Hematopoietic multipotent progenitor cell treated with erythropoietin and hydrocortisone succinate and interleukin-3 and kit ligand, for 6 days (in vitro differentiated cells): Measurements from ENCODE around the gene TRIM15.
A peak's percentile ranks its signal among the peaks of the same experiment; 100 is the strongest.

Source experiments
- DNase-seq: peaks from one replicate; pipeline ENCODE4 v3.0.0-alpha.2; 2015

TRIM15 gene

DNA sequence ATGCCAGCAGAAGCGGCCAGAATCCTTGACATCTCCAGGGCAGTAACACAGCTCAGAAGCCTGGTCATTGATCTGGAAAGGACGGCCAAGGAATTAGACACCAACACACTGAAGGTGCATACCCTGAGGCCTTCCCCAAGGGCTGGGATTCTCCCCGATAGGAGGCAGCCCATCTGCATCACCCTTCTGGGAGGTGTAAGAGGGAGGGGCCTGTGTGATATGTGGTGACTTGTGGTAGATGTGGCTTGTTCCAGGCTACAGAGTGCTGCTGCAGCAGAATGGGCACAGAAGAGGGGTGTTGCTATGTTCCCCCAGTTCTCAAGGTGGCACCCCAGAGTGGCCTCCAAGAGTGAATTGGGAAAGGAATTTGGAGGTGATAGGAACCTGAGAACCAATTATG lies 16.2 kb upstream of the TRIM15 start:
- no peak for DNase-seq

DNA sequence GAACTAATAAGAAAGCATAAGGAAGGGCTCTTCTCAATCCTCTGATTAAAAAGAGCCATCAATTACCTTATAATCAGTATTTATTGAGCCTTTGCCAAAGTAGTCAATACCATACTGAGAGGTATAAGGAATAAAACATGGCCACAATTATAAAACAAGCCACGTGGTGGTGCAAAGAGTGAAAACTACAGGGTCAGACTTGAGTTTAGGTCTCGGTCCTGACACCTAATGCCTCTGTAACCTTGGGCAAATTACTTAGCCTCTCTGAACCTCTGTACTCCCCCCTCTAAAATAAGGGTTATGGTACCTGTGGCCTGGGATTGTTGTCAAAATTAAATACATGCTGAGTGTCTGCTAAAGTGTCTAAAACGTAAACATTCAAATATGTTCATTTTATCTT lies 14.1 kb upstream of the TRIM15 start:
- DNase-seq, result no peak

DNA sequence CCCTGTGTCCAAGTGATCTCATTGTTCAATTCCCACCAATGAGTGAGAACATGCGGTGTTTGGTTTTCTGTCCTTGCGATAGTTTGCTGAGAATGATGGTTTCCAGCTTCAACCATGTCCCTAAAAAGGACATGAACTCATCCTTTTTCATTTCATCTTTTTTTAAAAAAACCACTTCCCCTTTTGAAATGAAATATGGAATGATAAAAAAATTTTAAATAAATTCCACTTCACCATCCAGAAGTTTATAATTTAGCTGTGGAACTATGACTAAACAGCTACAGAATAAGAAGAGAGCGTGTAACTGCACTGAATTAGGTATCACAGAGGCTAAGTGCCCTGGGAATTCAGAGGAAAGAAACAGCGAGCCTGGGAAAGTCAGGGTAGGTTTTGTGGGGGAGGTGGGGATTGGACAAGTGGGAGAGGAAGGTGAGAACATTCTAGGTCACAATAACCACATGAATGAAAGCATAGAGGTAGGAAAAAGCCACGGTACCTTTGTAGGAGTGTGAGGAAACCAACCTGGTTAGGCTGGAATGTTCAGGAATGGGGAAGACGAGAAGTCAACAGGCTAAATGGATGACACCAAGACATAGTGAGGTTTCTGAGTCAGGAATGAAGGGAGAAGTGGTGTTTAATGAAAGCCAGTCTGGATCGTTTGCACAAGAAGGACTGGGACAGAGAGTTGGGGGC lies 13.3 kb upstream of the TRIM15 start:
- no peak for DNase-seq

DNA sequence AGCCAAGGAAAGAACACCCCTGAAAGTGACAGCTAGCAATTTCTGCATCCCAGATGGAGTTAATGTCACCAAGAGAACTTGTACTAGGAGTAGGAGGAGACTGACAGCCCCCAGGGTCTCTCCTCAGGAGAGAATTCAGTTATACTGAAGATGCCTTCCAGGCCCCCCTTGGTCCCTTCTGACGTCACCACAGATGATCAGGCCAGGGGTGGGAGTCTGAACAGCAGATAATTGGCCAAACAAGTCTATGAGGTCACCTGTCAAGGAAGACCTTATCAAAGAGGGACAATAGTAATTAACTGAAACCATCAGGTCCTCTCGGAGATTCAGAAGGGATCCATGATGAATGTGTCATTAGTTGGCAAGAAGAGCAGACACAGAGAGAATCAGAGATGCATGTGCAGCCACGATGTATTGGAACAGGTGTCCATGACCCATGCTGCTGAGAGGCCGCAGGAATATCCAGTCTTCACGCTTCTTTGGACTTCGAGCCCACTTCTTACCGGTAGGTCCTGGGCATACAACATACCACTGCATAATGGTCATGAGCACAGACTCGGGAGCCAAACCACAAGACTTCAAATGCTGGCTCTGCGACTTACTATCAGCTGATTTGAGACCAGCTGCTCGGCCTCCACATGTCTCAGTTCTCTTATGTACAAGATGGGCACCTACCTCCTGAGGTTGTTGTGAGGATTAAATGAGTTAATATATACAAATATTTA lies 12.5 kb upstream of the TRIM15 start:
- DNase-seq, result no peak

DNA sequence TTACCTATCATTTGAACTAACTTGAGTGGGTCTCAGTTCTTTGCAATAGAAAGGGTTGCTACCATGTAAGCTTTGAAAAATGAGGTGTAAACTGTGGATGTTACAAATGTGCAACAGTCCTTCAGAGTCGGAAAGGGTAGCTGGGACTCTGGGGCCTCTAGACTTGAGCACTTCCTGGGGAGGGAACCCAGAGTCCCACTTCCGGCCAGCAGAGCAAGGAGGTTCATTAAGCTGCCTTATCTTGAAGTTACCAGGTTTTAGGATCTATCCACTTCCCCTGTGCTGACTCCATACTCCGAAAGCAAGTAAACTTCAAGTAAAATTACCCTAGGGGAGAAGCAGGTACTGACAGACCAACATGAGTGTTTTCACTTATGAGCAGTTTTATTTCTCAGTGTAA lies 11.8 kb upstream of the TRIM15 start:
- peak; percentile 83 for DNase-seq

DNA sequence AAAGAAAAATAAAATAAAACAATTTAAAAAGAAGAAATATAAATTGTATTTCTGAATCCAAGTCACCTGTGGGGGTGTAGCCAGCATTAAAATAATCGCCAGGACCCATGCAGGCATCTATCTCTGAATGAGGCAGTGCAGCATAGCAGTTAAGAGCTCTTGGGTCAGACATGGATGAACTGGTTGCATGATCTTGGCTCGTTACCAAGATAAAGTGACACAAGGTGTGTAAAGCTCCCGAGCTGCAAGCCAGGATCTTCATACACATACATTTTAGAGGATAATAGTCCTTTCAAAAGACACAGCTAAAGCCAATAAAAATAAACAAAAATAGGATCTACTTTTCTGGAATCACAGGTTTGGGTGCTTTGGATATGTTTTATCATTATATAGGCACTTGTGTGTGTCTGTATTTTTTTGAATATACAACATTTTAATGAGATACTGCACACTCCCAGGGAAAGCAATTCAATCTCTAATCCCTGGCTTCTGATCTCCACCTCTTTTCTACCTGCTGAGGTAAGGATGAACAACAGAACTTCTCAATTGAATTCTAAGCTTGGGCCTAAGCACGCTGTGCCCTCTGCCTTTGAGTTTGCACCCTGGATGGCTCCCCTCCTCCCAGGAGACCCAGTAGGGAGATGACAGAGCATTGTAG lies 11.2 kb upstream of the TRIM15 start:
- DNase-seq, result peak; percentile 49

DNA sequence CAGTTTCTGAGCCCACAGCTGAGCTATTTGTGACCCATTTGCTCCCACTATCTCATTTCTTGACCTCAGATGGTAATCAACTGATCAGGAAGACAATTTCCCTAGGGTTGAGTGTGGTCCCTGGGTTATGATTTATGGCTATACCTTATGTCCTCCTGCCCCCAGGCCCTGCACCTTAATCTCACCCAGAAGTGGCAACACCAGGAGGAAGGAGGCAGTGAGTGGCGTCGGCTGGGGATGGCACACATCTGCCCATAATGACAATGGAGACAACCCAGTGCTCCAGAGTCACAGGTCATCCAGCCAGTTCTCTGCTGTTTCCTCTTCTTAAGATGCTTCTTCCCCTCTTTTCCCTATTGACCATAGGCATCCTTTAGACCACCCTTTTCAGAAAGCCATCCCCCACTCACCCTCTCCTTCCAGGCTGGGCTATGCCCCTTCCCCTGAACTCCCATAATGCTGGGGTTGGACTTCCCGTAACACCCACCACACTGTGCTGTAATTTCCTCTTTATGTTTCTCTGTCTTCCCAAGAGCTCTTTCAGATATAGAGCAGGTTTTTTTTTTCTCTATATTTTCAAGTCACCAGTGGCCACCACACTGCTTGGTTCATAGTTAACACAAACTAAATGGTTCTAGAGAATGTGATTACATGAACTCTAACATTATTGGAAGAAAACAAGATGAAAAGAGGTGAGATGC lies 10.3 kb upstream of the TRIM15 start:
- DNase-seq, result no peak

DNA sequence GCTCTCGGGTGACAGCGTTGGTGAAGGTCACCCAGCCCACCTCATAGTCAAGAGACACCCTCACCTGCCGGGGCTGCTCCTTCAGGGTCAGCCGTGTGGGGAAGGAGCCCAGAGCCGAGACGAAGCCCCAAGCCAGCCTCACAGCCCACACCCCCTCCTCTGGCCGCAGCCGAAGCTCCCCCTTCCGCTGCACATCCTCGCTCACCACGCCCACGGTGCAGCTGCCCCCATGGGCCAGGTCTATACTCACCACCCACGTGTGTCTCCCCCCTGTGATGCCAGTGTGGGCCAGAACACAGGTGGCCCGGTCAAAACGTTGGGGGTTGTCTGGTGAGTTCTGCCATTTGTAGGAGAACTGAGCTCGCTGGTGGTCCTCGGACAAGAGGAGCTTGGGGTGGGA lies 9.3 kb upstream of the TRIM15 start:
- no peak for DNase-seq

DNA sequence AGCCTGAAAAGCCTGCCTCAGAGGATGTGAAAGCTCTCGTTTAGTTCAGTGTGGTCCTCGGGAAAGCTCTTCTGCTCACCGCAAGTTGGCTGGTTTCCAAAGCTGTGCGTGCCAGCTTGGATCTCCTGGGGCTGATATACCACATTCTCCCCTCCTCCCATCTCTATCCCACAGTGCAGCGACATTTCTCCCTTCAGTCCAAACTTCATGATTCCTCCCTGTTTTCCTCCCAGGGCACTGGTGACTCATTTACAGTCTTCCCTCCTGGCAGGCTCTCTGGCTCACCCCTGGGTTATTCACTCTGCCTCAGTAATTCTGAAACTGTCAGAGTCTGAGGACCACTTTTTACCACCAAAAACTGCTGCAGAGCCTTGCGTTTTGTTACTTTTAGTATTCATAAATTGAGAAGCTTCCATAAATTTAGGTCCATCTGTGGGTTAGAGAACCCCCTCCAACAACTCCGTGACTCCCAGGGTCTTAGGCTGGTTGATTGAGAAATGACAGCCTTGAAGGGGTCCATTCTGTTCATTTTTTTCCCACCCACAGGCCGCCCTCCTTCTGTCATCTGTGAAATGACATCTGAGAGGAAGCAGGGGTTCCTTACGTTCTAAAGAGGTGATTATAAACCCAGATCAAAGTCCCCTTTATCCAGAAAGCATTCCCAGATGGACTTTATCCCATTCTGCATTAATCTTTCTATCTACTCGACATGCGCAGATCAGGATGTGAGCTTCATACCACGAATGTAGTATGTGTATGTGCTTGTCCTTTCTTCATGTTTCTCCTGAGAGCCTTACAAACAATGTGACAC lies 8.4 kb upstream of the TRIM15 start:
- DNase-seq, result no peak

DNA sequence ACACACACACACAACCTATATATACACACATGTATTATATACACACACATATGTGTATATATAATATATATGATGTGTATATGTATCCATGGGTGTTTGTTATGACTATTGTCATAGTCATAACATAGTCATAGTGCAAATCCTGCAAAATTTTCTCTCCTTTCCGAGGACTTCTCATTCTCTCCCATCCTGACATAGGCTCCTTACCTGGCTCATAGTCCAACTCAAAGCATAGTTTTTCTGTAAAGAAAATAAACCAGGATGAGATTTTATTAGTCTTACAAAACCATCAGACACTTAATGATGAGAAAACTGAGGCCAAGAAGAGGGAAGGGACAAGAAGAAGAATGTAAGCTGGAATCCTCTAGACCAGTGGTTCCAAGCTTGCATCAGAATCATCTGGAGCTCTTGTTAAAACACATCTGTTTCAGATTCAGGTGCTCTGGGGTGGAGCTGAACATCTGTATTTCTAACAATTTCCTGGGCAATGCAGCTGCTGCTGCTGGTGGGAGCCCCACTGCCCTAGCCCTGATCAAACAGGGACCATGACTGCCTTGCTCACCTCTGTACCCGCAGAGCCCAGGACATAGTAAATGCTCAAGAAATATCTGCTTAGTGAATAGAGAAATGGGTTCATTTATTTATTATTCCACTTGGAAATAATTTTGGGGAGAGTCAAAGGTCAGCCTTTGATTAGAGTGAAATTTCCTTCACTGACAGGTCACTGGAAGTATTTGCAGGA lies 7.7 kb upstream of the TRIM15 start:
- no peak for DNase-seq

DNA sequence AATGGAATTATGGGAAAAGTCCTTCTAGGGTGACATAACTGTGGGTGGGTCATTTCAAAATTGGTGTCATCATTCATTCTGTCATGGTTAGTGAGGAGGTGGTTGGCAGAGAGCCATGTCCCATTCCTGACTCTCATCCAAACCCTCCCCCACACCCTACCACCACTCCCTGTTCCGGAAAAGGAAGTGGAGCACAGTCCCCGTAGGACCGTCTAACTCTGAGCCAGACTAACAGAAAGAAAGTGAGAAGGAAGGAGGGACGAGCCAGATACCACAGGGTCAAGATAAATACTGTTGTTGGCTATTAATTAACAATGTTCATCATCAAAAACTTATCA lies 7.1 kb upstream of the TRIM15 start:
- DNase-seq, result peak; percentile 23

DNA sequence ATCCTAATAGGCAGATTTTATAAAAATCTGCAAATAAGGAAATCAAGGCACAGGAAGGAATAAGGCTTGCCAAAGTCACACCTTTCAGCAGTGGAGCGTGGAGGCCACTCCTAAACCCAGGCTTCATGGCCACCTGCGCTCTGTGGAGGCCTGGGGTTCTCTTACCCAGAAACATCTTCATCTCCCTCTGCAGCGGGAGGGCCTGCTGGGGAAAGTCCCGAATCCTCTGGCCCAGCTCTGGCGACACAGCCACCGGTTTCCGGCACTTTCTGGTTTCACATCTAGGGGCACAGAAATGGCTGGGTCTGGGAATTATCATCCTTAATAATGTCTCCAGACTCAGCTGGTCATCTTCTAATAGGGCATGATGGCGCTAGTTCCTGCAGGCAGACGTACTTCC lies 6.6 kb upstream of the TRIM15 start:
- no peak for DNase-seq

DNA sequence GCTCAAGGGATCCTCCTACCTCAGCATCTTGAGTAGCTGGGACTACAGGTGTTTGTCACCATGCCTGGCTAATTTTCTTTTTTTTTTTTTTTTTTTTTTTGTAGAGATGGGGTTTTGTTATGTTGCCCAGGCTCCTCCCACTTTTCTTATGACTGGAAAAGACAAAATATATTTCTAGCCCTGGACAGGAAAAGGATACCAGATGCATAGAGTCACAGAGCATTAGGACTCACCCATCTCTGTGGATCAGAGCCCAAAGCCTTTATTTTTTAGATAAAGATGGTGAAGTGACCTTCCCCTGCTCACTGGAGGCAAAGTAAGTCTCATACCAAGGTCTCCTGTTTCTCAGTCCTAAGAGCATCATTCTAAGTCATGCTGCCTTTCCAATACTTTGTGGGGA lies 5.8 kb upstream of the TRIM15 start:
- DNase-seq, result no peak

DNA sequence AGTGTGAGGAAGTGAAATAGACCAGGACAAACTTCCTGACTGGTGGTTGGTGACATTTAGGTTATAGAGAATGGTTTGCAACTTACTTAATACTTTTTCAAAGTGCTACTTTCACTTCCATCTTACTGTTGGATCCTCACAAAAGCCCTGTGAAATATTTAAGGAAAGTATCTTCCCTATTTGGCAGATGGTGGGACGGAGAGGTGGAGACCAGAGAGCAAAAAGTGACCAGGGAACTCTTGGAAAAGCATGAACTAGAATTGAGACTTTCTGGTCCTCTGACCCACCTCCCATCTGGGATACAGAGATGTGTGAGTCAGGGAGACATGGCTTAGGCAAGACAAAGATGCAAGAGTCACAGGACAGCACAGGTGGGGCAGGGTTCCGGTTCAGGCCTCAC lies 5.3 kb upstream of the TRIM15 start:
- no peak for DNase-seq

DNA sequence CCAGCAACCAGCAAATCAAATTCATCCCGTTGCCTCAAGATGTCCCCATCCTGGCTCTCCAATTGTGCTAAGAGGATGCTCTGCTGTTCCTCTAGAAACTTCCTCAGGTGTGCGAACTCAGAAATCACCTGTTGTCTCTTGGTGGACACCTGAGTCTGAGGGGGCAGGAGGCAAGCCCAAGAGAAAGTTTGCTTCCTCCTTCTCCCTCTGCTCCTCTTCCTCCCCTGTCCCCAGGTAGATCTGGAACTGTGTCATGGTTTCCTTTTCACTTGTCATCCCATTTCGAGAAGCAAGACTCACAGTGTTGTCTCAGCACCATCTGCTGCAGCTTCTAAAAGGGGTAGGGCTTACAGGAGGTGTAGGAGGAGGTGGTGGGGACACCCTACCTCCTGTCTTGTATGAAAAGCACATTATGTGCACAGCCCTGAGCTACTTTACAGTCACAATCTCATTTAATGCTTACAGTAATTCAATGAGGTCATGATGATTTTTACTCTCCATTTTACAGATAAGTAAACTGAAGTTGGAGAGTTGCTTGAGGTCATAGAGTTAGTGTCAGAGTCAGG lies 4.8 kb upstream of the TRIM15 start:
- DNase-seq, result no peak

DNA sequence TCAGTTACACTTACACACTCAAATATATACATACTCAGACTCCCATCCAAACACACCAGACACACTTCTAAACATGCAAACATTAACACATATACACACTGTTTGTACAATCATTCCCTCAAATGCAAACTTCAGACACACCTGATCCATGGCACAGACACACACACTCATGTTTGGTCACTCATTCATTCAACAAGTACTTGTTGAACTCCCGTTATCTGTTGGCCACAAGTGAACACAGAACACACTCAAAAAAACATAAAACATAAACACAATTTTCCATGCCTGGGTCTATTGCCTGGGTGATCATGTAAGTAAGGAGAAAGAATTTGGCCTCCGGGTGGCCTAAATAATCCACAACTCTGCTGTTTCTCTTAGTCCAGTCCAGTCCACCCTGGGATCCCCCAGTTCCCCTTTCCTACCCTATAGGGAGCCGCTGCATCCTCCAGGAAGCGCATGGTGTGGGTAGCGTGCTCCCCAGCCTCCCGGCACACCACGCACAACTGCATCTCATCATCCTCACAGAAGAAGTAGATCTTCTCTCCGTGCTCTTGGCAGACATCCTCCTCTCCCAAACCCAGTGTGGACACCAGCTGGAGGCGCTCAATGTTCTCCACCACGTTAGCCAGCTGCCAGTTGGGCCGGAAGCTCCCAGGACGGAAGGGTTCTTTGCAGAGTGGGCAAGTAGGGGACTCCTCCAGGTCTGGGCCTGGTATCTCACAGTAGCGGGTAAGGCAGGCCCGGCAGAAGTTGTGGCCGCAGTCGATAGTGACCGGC lies 3.1 kb upstream of the TRIM15 start:
- no peak for DNase-seq

DNA sequence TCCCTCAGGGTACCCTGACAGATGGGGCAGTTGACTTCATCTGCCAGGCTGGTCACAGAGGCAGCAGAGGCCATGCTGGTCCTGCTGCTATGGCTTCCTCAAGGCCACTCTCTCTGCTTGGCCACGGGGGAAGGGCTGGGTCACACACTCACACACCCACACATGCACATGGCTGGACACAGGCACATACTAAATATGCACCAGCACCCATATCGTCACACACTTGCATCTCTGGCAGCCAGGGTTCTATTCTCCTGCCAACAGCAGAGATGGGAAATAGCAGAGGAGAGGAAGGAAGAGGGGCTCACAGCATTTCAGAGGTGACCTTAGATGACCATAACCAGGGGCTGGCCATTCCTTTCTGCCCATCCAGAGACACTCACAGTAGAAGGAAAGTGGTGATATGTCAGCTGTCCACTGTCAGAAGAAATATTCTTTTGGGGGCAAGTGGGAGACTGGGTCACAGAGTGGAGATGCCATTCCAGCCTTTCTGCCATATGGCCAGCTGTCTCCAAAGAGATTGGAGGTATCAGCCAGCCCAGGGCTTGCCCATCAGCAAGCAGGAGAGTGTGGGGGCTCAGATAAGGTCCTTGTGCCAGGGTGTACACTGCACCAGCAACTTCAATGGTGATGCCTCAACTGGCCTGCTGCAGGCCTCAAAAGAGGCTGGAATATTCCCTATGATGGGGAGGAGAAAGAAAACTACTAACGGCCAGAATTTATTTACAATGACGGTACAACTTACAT lies 2.4 kb upstream of the TRIM15 start, which contains the start of gene TRIM10:
TSS of gene TRIM10 (minus strand) at position 427 of the 747 bp plus-strand sequence. CDS start at position 74, 353 bp downstream.
- DNase-seq, result peak; percentile 91

DNA sequence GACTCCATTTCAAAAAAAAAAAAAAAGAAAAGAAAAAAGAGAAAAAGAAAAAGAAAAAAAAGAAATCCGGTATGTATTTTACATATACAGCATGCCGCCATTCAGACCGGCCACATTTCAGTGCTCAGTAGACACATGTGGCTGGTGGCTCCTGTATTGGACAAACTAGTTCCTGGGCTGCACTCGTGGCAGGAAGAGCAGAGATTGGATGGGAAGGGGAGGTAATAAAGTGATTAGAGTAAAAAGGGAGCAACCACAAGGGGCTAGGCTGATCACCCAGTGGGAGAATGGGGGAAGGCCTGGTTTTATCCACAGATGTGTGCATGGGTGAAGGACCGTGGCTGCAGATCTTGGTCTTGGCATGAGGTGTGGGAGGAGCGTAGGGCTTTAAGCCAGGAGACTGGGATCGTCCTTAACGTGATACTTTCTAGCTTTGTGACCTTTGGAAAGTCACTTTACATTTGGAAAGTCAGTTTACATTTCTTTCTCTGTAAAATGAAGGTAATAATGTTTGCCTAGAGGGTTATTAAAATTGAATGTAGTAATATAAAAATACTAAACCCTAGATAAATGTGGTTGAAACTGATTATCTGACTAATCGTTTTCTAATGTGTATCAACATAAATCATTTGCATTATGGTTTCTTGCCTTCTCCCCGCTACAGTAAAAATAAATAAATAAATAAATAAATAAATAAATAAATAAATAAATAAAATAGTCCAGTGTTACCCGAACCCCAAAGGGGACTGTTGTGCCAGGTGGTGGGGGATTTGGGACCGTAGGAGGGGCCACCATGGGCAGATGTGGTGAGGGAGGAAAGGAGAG lies 869 bp upstream of the TRIM15 start:
- DNase-seq, result no peak
